ENCODE data around the gene CDKL1.

DNA sequence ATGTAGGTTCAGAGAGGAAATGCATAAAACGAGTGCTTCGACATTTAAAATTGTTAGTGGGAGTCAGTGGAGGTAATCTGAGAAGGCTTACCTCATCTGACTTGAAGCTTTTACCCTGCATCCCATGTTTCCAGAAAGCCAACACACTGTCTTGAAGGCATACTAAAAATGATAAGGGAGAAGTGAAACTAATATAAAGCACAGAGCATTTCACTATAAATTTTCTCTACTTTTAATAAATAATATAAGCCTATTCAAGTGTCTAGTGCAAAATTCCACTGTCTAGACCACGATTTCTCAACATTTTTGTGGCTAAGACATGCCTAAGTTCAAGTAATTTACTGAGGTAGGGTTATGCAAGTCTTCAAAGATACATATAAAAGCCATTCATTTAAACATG is 29.1 kb upstream of the CDKL1 start:
- TF ChIP-seq, protein P1, sequence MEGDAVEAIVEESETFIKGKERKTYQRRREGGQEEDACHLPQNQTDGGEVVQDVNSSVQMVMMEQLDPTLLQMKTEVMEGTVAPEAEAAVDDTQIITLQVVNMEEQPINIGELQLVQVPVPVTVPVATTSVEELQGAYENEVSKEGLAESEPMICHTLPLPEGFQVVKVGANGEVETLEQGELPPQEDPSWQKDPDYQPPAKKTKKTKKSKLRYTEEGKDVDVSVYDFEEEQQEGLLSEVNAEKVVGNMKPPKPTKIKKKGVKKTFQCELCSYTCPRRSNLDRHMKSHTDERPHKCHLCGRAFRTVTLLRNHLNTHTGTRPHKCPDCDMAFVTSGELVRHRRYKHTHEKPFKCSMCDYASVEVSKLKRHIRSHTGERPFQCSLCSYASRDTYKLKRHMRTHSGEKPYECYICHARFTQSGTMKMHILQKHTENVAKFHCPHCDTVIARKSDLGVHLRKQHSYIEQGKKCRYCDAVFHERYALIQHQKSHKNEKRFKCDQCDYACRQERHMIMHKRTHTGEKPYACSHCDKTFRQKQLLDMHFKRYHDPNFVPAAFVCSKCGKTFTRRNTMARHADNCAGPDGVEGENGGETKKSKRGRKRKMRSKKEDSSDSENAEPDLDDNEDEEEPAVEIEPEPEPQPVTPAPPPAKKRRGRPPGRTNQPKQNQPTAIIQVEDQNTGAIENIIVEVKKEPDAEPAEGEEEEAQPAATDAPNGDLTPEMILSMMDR (IDR thresholded peaks at IDR 0.05; ENCODE audit: low read depth, low read length): no peak
- no peak for TF ChIP-seq EZH2phosphoT487 (IDR thresholded peaks at IDR 0.05; ENCODE audit: low read depth)
